22Rv1 (cell line): ENCODE data around the gene EPM2A.

Experiments used
- CTCF ChIP-seq: fragments of 450-650 bp; IDR thresholded peaks from 2 replicates; pipeline ENCODE4 v1.5.1; 2017; ENCODE audit warnings: mild to moderate bottlenecking
- ZFX ChIP-seq: fragments of 450-650 bp; IDR thresholded peaks from 2 replicates; pipeline ENCODE4 v1.6.1; 2017; ENCODE audit warnings: antibody characterized with exemption, borderline replicate concordance

GRCh38 chr6:145670311-145670710 is 65.0 kb downstream of the EPM2A start:
- TF ChIP-seq ZFX (no peak), CTCF (no peak)
